HepG2 (cell line): ENCODE results near the gene WDR45B. TPM values are rescaled to one million over a fixed set of nuclear protein-coding genes. Genes with fewer than 3 reads are reported as not detected.

Experiments
- CREB1 ChIP-seq, 2 experiments: fragments of 450-650 bp in 1 of 2; IDR thresholded peaks; 2 replicates each; pipeline ENCODE4 v1.6.1; 2016 to 2017; ENCODE audit warnings: control low read depth in 1 of 2, mild to moderate bottlenecking in 1 of 2, missing compliant biosample characterization in 1 of 2, missing genetic modification characterization in 1 of 2
- GTF2F1 ChIP-seq: fragments of 150-350 bp; IDR thresholded peaks from 2 replicates; pipeline ENCODE4 v1.6.1; 2014; ENCODE audit warnings: low read length
- JUN ChIP-seq: sonication (generic); formaldehyde crosslinking; IDR thresholded peaks from 2 replicates; pipeline ENCODE4 v1.4.0; 2020; ENCODE audit warnings: mild to moderate bottlenecking, missing genetic modification reagents
- KDM5B ChIP-seq: sonication (generic); formaldehyde crosslinking; IDR thresholded peaks from 2 replicates; pipeline ENCODE4 v1.4.0; 2020; ENCODE audit warnings: missing genetic modification reagents, mild to moderate bottlenecking, borderline replicate concordance
- MAFG ChIP-seq: sonication (generic); formaldehyde crosslinking; IDR thresholded peaks from 2 replicates; pipeline ENCODE4 v1.5.1; 2020; ENCODE audit warnings: mild to moderate bottlenecking, missing genetic modification reagents
- MAZ ChIP-seq, 2 experiments: sonication (generic) in 1 of 2; formaldehyde crosslinking in 1 of 2; IDR thresholded peaks; 2 replicates each; pipeline versions ENCODE4 v1.5.0 to v1.6.1; 2012 to 2020; ENCODE audit warnings: low read depth in 2 of 2, mild to moderate bottlenecking in 2 of 2, borderline replicate concordance in 1 of 2, improper control_type of control experiment in 1 of 2, low read length in 1 of 2, missing genetic modification reagents in 1 of 2, moderate library complexity in 1 of 2
- MXI1 ChIP-seq: IDR thresholded peaks from 3 replicates; pipeline ENCODE4 v1.6.1; 2012; ENCODE audit warnings: low read depth, low read length, inconsistent platforms, borderline replicate concordance
- MYNN ChIP-seq: sonication (generic); formaldehyde crosslinking; IDR thresholded peaks from 2 replicates; pipeline ENCODE4 v1.4.0; 2020; ENCODE audit warnings: mild to moderate bottlenecking, low read depth, missing genetic modification reagents
- NCOA2 ChIP-seq: sonication (generic); formaldehyde crosslinking; IDR thresholded peaks from 2 replicates; pipeline ENCODE4 v1.8.0; 2022; ENCODE audit warnings: inconsistent platforms
- NONO ChIP-seq, 2 experiments: fragments of 450-650 bp in 1 of 2; sonication (generic) in 1 of 2; formaldehyde crosslinking in 1 of 2; IDR thresholded peaks in 1 of 2; conservative IDR thresholded peaks in 1 of 2; 2 replicates each; pipeline versions ENCODE4 v1.6.1 to v1.8.0; 2017 to 2022; ENCODE audit warnings: mild to moderate bottlenecking in 1 of 2, missing genetic modification reagents in 1 of 2, moderate library complexity in 1 of 2
- PHF8 ChIP-seq: sonication (generic); formaldehyde crosslinking; IDR thresholded peaks from 2 replicates; pipeline ENCODE4 v1.5.0; 2020; ENCODE audit warnings: missing genetic modification reagents
- SIN3A ChIP-seq: IDR thresholded peaks from 2 replicates; pipeline ENCODE4 v1.6.1; 2011; ENCODE audit warnings: low read depth, mild to moderate bottlenecking, control low read depth, low read length, borderline replicate concordance
- SPEN ChIP-seq: sonication (generic); formaldehyde crosslinking; IDR thresholded peaks from 2 replicates; pipeline ENCODE4 v1.5.1; 2020; ENCODE audit warnings: low read depth, mild to moderate bottlenecking, missing genetic modification reagents
- TEAD3 ChIP-seq: optimal IDR thresholded peaks from 2 replicates; pipeline ENCODE3; 2016; ENCODE audit warnings: borderline replicate concordance
- XRCC5 ChIP-seq: fragments of 200-400 bp; formaldehyde crosslinking; optimal IDR thresholded peaks from 2 replicates; pipeline ENCODE3; 2017; ENCODE audit warnings: mild to moderate bottlenecking, low read length
- ZNF230 ChIP-seq: sonication (generic); formaldehyde crosslinking; IDR thresholded peaks from 2 replicates; pipeline ENCODE4 v1.4.0; 2020; ENCODE audit warnings: mild to moderate bottlenecking, missing genetic modification reagents
- ZNF292 ChIP-seq: sonication (generic); formaldehyde crosslinking; IDR thresholded peaks from 2 replicates; pipeline ENCODE4 v1.8.1; 2022; ENCODE audit warnings: mild to moderate bottlenecking, low read depth, missing genetic modification reagents, borderline replicate concordance
- ZNF3 ChIP-seq: IDR thresholded peaks from 2 replicates; pipeline ENCODE4 v1.7.0; 2017; ENCODE audit warnings: inconsistent platforms
- polyA plus RNA-seq, 8 experiments: library from polyadenylated mRNA; depleted of rRNA in 3 of 8; stranded (reverse) in 7 of 8; unstranded in 1 of 8; fragments of >200 nt; fragmentation: Illumina TruSeq in 4 of 8; extraction: Trizol in 4 of 8; gene quantifications; 2 replicates each; pipeline versions ENCODE4 v1.2.1 to v1.2.3, GENCODE V29; 2011 to 2016; ENCODE audit warnings: low read depth in 4 of 8, missing spikeins in 1 of 8, mixed read lengths in 1 of 8; ENCODE audit not compliant: insufficient read depth in 1 of 8
- total RNA-seq, 5 experiments: library from RNA; depleted of rRNA; stranded (reverse); fragments of >200 nt; fragmentation: Illumina TruSeq; extraction: Trizol; gene quantifications; 2 replicates each; pipeline ENCODE4 v1.2.3, GENCODE V29; 2016; ENCODE audit warnings: low read depth in 1 of 5
- TF ChIP-seq, protein P1 (sequence below): sonication (generic); formaldehyde crosslinking; IDR thresholded peaks from 2 replicates; pipeline ENCODE4 v1.8.0; 2022; ENCODE audit warnings: mild to moderate bottlenecking, missing genetic modification reagents, moderate library complexity
- TF ChIP-seq, protein P2 (sequence below): IDR thresholded peaks from 2 replicates; pipeline ENCODE4 v1.6.1; 2016; ENCODE audit warnings: low read depth, missing genetic modification reagents, missing compliant biosample characterization
- TF ChIP-seq, protein P3 (sequence below): sonication (generic); formaldehyde crosslinking; IDR thresholded peaks from 2 replicates; pipeline ENCODE4 v1.9.0; 2022; ENCODE audit warnings: low read depth, missing genetic modification reagents

Gene WDR45B
- total and polyA plus RNA-seq, 2 of the 13 experiments (the other 11 are each of a cell fraction or from before 2014, with no cell fraction given) = 86.2 to 155 TPM

DNA sequence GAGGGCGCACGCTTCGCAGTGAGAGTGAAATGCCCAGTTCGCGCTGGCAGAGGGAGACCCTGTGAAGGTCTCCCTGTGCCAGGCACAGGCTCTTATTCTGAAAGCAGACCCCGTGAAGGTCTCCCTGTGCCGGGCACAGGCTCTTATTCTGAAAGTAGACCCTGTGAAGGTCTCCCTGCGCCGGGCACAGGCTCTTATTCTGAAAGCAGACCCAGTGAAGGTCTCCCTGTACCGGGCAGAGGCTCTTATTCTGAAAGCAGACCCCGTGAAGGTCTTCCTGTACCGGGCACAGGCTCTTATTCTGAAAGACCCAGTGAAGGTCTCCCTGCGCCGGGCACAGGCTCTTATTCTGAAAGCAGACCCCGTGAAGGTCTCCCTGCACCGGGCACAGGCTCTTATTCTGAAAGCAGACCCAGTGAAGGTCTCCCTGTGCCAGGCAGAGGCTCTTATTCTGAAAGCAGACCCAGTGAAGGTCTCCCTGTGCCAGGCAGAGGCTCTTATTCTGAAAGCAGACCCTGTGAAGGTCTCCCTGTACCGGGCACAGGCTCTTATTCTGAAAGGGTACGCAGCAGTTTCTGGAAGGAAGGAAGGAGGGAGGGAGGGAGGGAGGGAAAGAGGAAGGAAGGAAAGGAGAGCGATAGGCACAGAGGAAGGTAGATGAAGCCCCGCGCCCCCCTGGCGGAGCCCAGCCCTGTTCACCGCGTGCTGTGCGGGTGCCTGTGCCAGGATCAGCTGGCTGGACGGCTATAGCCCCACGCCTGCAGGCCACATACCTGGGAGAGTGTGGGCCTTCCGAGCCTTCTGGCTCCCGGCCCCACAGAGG lies 55.3 kb downstream of the WDR45B start (continued):
- TF ChIP-seq MXI1 = no peak; the same call in 2 of the 3 replicates
- TF ChIP-seq ZNF3 (CRISPR knock-in tag) = no peak
- TF ChIP-seq PHF8 (CRISPR knock-in tag) = no peak
- TF ChIP-seq KDM5B (CRISPR knock-in tag) = no peak
- no peak for TF ChIP-seq MAFG (CRISPR knock-in tag)
- no peak for TF ChIP-seq TEAD3
- TF ChIP-seq JUN (CRISPR knock-in tag) = no peak
- 0 out of 2 replicates have a peak, but pooled peaks have one; percentile 4 for TF ChIP-seq SPEN (CRISPR knock-in tag)
- TF ChIP-seq, protein P1, sequence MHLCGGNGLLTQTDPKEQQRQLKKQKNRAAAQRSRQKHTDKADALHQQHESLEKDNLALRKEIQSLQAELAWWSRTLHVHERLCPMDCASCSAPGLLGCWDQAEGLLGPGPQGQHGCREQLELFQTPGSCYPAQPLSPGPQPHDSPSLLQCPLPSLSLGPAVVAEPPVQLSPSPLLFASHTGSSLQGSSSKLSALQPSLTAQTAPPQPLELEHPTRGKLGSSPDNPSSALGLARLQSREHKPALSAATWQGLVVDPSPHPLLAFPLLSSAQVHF = no peak
- TF ChIP-seq SIN3A = no peak
- TF ChIP-seq CREB1 (IDR thresholded peaks at IDR 0.05) = no peak
- TF ChIP-seq CREB1 (CRISPR knock-in tag; IDR thresholded peaks at IDR 0.05) = peak; percentile 50
- no peak for TF ChIP-seq ZNF292 (CRISPR knock-in tag)
- TF ChIP-seq, protein P2, sequence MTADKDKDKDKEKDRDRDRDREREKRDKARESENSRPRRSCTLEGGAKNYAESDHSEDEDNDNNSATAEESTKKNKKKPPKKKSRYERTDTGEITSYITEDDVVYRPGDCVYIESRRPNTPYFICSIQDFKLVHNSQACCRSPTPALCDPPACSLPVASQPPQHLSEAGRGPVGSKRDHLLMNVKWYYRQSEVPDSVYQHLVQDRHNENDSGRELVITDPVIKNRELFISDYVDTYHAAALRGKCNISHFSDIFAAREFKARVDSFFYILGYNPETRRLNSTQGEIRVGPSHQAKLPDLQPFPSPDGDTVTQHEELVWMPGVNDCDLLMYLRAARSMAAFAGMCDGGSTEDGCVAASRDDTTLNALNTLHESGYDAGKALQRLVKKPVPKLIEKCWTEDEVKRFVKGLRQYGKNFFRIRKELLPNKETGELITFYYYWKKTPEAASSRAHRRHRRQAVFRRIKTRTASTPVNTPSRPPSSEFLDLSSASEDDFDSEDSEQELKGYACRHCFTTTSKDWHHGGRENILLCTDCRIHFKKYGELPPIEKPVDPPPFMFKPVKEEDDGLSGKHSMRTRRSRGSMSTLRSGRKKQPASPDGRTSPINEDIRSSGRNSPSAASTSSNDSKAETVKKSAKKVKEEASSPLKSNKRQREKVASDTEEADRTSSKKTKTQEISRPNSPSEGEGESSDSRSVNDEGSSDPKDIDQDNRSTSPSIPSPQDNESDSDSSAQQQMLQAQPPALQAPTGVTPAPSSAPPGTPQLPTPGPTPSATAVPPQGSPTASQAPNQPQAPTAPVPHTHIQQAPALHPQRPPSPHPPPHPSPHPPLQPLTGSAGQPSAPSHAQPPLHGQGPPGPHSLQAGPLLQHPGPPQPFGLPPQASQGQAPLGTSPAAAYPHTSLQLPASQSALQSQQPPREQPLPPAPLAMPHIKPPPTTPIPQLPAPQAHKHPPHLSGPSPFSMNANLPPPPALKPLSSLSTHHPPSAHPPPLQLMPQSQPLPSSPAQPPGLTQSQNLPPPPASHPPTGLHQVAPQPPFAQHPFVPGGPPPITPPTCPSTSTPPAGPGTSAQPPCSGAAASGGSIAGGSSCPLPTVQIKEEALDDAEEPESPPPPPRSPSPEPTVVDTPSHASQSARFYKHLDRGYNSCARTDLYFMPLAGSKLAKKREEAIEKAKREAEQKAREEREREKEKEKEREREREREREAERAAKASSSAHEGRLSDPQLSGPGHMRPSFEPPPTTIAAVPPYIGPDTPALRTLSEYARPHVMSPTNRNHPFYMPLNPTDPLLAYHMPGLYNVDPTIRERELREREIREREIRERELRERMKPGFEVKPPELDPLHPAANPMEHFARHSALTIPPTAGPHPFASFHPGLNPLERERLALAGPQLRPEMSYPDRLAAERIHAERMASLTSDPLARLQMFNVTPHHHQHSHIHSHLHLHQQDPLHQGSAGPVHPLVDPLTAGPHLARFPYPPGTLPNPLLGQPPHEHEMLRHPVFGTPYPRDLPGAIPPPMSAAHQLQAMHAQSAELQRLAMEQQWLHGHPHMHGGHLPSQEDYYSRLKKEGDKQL = no peak
- TF ChIP-seq, protein P3, sequence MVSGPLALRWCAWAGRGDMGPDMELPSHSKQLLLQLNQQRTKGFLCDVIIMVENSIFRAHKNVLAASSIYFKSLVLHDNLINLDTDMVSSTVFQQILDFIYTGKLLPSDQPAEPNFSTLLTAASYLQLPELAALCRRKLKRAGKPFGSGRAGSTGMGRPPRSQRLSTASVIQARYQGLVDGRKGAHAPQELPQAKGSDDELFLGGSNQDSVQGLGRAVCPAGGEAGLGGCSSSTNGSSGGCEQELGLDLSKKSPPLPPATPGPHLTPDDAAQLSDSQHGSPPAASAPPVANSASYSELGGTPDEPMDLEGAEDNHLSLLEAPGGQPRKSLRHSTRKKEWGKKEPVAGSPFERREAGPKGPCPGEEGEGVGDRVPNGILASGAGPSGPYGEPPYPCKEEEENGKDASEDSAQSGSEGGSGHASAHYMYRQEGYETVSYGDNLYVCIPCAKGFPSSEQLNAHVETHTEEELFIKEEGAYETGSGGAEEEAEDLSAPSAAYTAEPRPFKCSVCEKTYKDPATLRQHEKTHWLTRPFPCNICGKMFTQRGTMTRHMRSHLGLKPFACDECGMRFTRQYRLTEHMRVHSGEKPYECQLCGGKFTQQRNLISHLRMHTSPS = peak; percentile 94
- no peak for TF ChIP-seq NONO (IDR thresholded peaks at IDR 0.05)
- TF ChIP-seq NONO (CRISPR knock-in tag; conservative IDR thresholded peaks at IDR 0.05) = peak; percentile 28; the same call in 1 of the 2 replicates
- TF ChIP-seq MYNN (CRISPR knock-in tag) = peak; percentile 100
- no peak for TF ChIP-seq ZNF230 (CRISPR knock-in tag)
- peak; percentile 69 for TF ChIP-seq XRCC5
- no peak for TF ChIP-seq NCOA2 (CRISPR knock-in tag)
- no peak for TF ChIP-seq GTF2F1
- peak; percentile 22; the same call in 1 of the 2 replicates for TF ChIP-seq MAZ (IDR thresholded peaks at IDR 0.05; ENCODE audit: borderline replicate concordance, low read depth, low read length)
- TF ChIP-seq MAZ (CRISPR knock-in tag; IDR thresholded peaks at IDR 0.05; ENCODE audit: low read depth) = no peak
